Tibial artery (tissue), 4 donors: Measurements from ENCODE around the gene GSTM2.

ENCODE experiments used
- DNase-seq, 2 donors: peaks; one replicate each; pipeline ENCODE4 v3.0.0-alpha.2; 2019
- H3K27ac ChIP-seq, 2 donors: fragments of 200-600 bp; sonication (generic) in 1 of 2; 1 replicate in 1 of 2; 2 replicates in 1 of 2; pipeline ENCODE4 v1.5.1; 2018 to 2019; ENCODE audit warnings: mild to moderate bottlenecking in 1 of 2
- H3K27me3 ChIP-seq, 2 donors: fragments of 200-600 bp; sonication (generic) in 1 of 2; one replicate each; pipeline versions ENCODE4 v1.5.1 to v1.6.0; 2016 to 2019
- H3K36me3 ChIP-seq, 3 donors: fragments of 200-600 bp; sonication (generic) in 2 of 3; one replicate each; pipeline ENCODE4 v1.5.1; 2016 to 2019; ENCODE audit warnings: mild to moderate bottlenecking in 2 of 3
- H3K4me1 ChIP-seq, 4 donors: fragments of 200-600 bp; sonication (generic) in 2 of 4; 1 replicate in 3 of 4; 2 replicates in 1 of 4; pipeline ENCODE4 v1.5.1; 2016 to 2019
- H3K4me3 ChIP-seq, 2 donors: fragments of 200-600 bp; sonication (generic) in 1 of 2; 1 replicate in 1 of 2; 2 replicates in 1 of 2; pipeline ENCODE4 v1.5.1; 2018 to 2019; ENCODE audit warnings: mild to moderate bottlenecking in 2 of 2
- H3K9me3 ChIP-seq, 3 donors: fragments of 200-600 bp; sonication (generic) in 1 of 3; one replicate each; pipeline ENCODE4 v1.5.1; 2016 to 2019
- intact Hi-C: fragments of 100-400 bp; cut with DNase I; formaldehyde crosslinking; loops from one replicate; pipeline ENCODE4 v1.15.0; 2023; ENCODE audit warnings: low total_unique reads
- TF ChIP-seq, protein P1 (sequence below), 2 experiments: fragments of 200-600 bp in 1 of 2; fragments of 450-650 bp in 1 of 2; IDR thresholded peaks; one replicate each; pipeline ENCODE4 v1.5.1; 2017 to 2019; ENCODE audit warnings: antibody characterized with exemption in 2 of 2, mild to moderate bottlenecking in 1 of 2, moderate library complexity in 1 of 2

Gene GSTM2

DNA sequence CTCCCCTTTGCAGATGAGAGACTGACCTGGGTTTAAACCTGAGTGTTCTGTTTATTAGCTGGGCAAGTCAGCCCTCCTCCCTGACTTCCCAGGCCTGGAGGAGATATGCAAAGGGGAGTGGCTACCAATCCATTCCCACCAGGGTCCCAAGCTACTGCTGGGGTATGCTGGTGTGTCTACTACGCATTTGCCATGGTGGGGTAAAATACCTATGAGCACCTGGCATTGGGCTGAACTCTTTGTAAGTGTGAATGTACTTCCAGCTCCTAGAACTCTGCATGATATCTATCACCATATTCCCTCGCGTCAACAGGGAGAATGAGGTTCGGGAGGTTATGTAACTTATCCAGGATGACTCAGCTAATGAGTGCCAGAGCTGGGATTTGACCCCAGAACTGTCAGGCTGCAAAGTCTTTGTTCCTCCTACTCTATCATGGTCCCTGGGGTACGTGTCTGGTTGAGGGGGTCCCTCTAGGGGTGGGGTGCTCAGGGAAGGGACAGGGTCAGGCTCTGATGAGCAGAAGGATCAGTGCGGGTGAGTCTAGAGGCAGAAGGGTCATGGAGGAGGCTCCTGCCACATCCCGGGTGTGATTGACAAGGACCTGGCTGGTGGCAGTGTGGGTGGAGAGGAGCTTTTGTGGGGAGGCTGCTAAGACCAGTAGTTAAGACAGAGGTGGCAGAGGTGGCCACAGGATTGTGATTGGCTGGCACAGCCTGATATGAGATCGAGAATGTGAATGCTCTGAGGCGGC, 31.5 kb upstream of the GSTM2 start:
- H3K36me3 ChIP-seq = peaks cover 0 to 12% (median 4%) of the 10 kb centered on the region in 3 donors
- peaks cover 0 to 8% (median 0%) of the 10 kb centered on the region in 4 donors for H3K4me1 ChIP-seq
- H3K4me3 ChIP-seq = no peak overlapping the region
- H3K27ac ChIP-seq = no peak overlapping the region
- intact Hi-C loops = loop anchor here (5.0 kb wide), 1 partner anchor 346 kb away; the partner anchor contains the start of gene AHCYL1
- TF ChIP-seq, protein P1, sequence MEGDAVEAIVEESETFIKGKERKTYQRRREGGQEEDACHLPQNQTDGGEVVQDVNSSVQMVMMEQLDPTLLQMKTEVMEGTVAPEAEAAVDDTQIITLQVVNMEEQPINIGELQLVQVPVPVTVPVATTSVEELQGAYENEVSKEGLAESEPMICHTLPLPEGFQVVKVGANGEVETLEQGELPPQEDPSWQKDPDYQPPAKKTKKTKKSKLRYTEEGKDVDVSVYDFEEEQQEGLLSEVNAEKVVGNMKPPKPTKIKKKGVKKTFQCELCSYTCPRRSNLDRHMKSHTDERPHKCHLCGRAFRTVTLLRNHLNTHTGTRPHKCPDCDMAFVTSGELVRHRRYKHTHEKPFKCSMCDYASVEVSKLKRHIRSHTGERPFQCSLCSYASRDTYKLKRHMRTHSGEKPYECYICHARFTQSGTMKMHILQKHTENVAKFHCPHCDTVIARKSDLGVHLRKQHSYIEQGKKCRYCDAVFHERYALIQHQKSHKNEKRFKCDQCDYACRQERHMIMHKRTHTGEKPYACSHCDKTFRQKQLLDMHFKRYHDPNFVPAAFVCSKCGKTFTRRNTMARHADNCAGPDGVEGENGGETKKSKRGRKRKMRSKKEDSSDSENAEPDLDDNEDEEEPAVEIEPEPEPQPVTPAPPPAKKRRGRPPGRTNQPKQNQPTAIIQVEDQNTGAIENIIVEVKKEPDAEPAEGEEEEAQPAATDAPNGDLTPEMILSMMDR (IDR thresholded peaks at IDR 0.05) = no peak
- peak in 1 of 2 donors; percentile 44 for DNase-seq
- H3K27me3 ChIP-seq = no peaks in the 10 kb centered on the region
- H3K9me3 ChIP-seq = no peaks in the 10 kb centered on the region

DNA sequence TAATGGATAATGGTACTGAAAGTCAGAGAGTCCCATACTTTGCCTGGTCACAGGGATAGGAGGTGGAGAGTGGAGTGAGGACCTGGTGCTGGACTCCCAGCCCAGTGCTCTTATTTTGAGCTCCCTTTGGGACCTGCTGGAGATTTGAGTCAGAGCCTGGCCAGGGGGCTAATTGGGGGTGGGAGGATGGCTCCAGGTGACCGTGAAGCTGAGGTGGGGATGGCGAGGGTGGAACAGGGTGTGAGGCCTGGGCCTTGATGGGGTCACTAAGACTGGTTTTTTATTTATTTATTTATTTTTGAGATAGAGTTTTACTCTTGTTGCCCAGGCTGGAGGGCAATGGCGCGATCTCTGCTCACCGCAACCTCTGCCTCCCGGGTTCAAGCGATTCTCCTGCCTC, 30.4 kb upstream of the GSTM2 start:
- Histone ChIP-seq H3K27ac (no peak overlapping the region), H3K27me3 (no peaks in the 10 kb centered on the region), H3K4me3 (no peak overlapping the region), H3K9me3 (no peaks in the 10 kb centered on the region), H3K36me3 (peaks cover 0 to 2% (median 0%) of the 10 kb centered on the region in 3 donors), H3K4me1 (peaks cover 0 to 8% (median 0%) of the 10 kb centered on the region in 4 donors)
- intact Hi-C loops = loop anchor here (5.0 kb wide), 1 partner anchor 345 kb away; the partner anchor contains the start of gene AHCYL1
- TF ChIP-seq, protein P1 (IDR thresholded peaks at IDR 0.05) = no peak
- DNase-seq = peak in 1 of 2 donors; percentile 35

DNA sequence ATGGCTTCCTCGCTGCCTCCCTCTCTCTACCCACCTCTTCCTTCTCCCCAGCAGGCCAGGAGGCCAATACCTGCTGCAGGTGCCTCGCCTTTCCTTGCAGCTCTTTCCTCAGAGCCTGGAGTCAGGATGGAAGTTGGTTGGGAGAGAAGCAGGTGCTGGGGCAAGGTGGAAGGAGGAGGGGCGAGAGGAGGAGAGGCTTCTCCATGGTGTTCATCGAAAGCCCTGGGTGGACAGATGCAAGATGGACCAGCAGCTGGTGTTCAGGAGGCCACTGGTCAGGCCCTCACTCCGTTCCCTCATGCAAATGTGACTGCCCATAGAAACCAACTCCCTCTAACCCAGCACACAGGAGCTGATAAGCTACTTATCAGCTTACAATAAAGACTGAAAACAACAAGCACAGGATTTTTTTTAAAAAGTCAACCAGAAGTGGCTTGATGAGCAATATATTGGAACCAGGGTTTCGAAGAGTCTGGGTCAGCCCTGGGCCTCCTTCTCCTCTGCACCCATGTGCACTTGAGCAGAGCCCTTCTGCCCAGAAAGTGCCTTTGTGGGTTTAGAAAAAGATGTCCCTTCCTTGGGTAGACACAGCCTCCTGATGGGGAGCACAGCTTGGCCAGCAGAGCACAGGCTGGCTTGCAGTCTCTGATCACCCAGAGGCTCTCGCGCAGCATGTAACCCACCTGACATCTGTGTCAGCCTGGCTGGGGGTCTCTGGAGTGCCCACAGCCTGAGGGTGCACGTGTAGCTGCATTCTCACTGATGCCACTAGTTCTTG, 28.6 kb upstream of the GSTM2 start:
- no peaks in the 10 kb centered on the region for H3K27me3 ChIP-seq
- H3K9me3 ChIP-seq = no peaks in the 10 kb centered on the region
- no peak overlapping the region for H3K27ac ChIP-seq
- DNase-seq = peak in 1 of 2 donors; percentile 45
- peaks cover 0 to 17% (median 6%) of the 10 kb centered on the region in 4 donors for H3K4me1 ChIP-seq
- intact Hi-C loops = loop anchor here (5.0 kb wide), 1 partner anchor 343 kb away; the partner anchor contains the start of gene AHCYL1
- H3K4me3 ChIP-seq = no peak overlapping the region
- H3K36me3 ChIP-seq = no peaks in the 10 kb centered on the region
- TF ChIP-seq, protein P1 (IDR thresholded peaks at IDR 0.05) = no peak

DNA sequence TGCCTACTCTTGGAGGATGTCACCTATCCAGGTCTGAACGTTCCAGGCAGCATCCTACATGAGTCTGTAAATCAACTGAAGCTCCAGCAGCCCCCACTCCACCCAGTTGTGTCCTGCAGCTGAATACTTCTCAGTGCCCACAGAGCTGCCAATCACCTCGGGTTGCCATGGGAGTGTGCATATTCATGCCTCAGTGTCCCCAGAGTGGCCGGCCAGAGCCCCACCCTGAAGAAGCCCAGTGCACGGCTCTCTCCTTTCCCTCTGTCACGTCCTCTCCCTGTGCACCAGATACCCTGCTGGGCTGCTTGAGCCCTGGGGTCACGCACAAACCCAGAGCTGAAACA, 28.0 kb upstream of the GSTM2 start:
- Histone ChIP-seq H3K36me3 (no peaks in the 10 kb centered on the region), H3K4me3 (no peak overlapping the region), H3K9me3 (no peaks in the 10 kb centered on the region), H3K27me3 (no peaks in the 10 kb centered on the region), H3K27ac (no peak overlapping the region), H3K4me1 (peaks cover 0 to 17% (median 6%) of the 10 kb centered on the region in 4 donors)
- peak in 1 of 2 donors; percentile 47 for DNase-seq
- intact Hi-C loops = loop anchor here (5.0 kb wide), 3 partner anchors 47 to 342 kb away; partner anchors contain the start of genes AHCYL1 and GSTM1
- TF ChIP-seq, protein P1 (IDR thresholded peaks at IDR 0.05) = no peak

DNA sequence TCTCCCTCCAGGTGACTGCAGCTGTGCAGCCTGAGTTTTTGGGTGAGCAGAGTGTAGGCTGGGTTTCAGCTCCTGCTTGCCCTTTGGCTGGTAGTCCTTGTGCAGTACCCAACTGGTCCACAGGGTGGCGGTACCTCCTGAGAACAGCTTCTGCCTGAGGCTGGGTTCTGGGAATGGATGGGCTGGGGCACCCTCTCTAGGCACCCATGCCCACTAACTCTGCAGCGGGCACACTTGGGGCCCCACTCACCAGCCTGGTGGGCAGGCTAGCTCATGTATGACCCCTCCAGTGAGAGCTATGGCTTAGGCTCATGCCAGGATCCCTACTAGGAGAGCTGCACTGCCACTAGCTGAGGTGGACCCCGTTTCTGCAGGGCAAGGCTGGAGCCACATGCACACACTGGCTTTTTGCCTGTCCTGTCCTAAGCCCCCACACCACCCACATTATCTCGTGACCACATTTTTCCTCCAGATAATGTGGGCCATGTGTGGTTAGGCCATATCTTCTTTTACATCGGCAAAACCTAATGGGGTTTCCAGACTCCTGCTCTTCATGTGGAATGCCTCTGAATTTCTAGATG, 27.5 kb upstream of the GSTM2 start:
- Histone ChIP-seq H3K4me3 (no peak overlapping the region), H3K4me1 (peaks cover 0 to 17% (median 6%) of the 10 kb centered on the region in 4 donors), H3K36me3 (no peaks in the 10 kb centered on the region), H3K27ac (no peak overlapping the region), H3K27me3 (no peaks in the 10 kb centered on the region), H3K9me3 (no peaks in the 10 kb centered on the region)
- TF ChIP-seq, protein P1 (IDR thresholded peaks at IDR 0.05) = peak; percentile 89 to 93
- DNase-seq = peak; percentile 85 to 89
- intact Hi-C loops = loop anchor here (5.0 kb wide), 2 partner anchors 47 to 132 kb away; partner anchors contain the start of gene GSTM1
